Activated CD4-positive, CD25-positive, alpha-beta regulatory T cell treated with anti-CD3 and anti-CD28 coated beads, Interleukin-2, amount 50 U/mL, for 72 hours (primary cell): Measurements from ENCODE around the gene ZBTB4.

ENCODE experiments used
- DNase-seq: peaks from one replicate; pipeline ENCODE4 v3.0.0; 2021

ZBTB4 gene

GRCh38 chr17:7468804-7469389, 10.5 kb downstream of the ZBTB4 start:
- DNase-seq = no peak

GRCh38 chr17:7468290-7468689, 11.1 kb downstream of the ZBTB4 start:
- DNase-seq = no peak

DNA sequence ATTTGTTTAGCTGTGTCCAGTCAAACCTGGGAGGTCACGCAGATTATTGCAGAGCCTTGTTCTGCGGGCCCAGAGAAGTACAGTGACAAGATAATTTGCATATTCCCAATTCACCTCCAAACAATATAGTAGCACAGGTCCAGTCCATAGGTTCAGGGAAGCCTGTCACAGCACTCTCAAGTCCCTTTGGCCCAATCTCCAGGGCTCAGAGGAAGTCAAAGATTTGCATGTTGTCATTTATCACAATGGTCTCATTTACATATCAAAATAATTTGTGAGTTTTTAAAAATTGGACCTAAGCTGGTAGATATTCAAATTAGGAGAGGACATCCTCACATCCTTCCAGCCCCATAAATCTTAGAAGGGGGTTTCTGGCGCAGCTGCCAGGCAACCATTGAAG, 11.9 kb downstream of the ZBTB4 start:
- no peak for DNase-seq

DNA sequence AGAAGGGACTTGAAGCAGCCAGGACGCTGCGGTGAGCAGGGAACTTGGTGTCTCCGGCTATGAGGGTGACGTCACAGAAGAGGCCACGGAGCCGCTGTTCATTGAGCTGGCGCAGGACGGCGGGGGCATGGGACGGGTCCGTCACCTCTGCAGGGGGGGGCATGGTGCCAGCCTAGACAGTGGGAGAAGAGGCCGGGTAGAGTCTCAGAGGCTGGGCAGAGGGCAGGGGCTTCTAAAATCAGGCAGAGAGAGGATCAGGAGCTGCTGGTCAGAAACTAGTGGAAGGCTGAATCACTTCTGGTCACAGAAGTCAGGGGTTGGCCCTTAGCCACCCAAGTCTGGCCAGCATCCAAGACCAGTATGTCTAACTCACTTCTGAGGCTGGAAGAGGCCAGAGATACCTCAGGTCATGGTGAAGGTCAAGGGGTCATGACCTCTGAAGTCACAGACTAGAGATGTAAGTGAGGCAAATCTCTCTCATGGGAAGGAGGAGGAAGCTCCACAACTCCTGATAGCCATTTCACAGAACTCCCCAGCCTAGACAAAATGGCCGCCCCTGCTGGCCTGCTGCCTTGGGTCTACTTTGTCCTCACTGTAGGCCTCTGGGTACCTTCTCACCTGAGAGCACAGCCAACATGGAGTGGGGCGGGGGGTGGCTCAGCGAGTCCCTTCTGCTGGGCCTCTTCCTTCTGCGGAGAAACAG, 12.6 kb downstream of the ZBTB4 start:
- no peak for DNase-seq

GRCh38 chr17:7466318-7466638, 13.2 kb downstream of the ZBTB4 start:
- no peak for DNase-seq

- DNase-seq = no peak
These were observed 13.7 kb downstream of the ZBTB4 start for GRCh38 chr17:7465597-7466275.

DNA sequence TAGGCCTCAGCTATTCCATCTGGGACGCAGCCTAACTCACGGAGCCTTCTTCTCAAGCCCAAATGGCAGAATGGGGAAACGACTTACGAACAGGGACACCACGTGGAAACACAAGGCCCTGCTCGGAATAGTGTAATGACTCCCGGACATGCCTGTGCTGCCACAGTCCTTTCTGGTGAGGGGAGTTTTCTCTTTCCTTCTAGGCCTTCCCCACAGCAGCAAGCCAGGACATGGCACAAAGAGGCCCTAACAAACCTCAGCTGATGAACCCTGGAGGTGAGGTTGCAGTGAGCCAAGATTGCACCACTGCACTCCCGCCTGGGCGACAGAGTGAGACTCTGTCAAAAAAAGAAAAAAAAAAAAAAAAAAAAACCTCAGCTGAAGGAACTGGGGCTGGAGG, 15.3 kb downstream of the ZBTB4 start:
- no peak for DNase-seq

GRCh38 chr17:7463372-7463846, 16.0 kb downstream of the ZBTB4 start:
- no peak for DNase-seq

DNA sequence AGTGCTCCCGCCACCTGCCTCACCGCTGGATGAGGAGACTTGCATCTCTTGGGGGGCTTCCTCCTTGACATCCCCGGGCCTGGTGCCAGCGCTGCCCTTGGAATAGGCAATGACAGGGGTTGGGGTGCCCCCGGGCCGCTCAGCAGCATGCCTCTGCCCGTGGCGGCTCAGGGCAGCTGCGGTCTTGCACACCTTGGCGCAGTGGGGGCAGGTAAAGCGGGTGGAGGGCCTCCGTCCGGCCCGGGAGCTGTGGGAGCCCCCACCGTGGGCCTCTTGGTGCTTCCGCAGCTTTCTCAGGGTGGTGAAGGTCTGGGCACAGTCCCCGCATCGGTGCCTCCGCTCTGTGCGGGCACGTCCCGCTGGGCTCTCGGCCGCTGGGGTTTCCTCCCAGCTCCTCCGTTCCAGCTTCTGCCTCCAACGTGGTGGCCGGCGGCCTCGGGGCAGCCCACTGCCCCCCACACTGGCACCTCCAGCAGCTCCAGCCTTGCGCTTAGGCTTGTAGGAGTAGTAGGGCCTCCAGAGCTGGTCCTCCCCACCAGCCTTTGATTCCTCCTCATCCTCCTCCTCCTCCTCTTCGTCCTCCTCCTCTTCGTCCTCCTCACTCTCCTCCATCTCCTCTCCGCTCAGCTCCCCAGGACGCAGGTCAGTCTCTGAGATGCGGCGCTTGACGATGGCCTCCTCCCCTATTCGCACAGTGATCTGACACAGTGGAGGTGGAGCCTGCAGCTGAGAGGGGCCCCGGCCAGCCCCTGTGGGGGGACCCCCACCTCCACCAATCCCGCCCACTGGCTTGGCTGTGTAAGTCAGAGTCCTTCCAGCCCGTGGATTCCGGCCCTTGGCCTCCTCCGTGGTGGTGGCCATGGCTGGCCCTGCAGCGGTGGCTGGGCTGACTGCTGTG, 16.7 kb downstream of the ZBTB4 start:
- DNase-seq = no peak

DNA sequence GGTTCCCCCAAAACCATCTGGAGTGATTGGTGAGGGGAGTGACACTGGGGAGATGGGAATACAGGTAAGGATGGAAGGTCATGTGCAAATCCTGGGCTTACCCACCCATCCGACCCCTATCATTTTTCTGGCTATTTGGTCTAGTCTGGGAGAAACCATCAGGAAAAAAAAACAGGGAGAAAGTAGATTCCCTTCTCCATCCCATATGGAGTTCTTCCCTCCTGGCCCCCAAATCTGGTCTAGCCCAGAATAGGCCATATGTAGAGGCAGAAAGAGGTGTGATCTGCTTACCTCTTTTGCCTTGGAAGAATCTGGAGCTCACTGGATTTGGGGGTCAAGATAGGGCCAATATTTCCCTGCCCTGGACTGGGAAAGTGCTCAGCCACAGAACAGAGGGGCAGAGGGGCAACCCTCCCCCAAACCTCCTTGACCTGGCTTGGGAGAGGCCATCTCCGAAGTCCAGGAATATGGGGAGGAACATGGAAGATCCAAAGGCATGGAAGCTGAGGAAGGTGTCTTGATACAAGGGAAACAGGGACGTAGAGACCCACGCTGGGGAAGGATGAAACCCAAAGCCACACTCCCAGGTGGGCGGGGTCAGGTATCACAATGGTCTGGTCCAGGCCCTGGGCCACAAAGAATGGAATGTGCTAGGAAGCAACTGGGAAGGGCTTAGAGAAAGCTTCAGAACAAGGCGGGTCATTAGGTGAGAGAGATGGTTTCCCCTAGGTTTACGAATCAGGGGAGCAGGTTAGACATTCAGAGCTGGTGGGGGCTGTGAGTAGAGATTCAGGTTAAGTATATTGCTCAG, 18.4 kb downstream of the ZBTB4 start:
- no peak for DNase-seq

- DNase-seq = no peak
These were observed 19.4 kb downstream of the ZBTB4 start for GRCh38 chr17:7459961-7460545.

DNA sequence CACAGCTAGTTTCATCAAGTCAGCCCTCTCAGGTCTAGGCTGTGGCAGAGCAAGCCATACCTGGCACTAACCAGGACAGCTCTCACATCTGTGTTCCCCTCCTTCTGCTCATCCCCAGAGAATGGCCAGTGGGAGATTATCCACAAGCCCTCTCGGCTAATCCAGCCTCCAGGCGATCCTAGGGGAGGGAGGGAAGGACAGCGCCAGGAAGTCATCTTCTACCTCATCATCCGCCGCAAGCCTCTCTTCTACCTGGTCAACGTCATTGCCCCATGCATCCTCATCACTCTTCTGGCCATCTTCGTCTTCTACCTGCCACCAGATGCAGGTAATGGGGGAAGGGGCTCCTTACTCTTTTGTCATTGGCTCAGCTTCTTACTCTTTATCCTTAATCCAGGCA, 31.0 kb downstream of the ZBTB4 start:
- DNase-seq = no peak

DNA sequence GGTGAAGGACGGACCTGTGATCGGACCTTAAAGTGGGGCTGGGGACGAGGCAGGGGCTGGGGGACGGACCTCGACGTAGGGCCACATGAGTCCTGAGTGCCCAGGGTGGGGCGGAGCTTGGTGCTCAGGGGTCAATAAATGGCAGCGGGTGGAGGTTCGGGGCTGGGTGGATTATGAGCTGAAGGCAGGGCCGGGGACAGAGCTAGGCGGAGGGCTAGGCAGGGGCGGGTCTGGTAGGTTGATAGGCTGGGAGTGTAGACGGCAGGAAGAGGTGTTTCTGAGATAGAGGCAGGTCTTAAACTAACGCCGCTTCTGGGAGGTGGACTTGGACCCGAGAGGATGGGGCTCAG, 33.8 kb downstream of the ZBTB4 start:
- DNase-seq = no peak

- no peak for DNase-seq
These were observed 34.5 kb downstream of the ZBTB4 start, which contains the start of gene CHRNB1 for GRCh38 chr17:7444682-7445618. TSS of gene CHRNB1 (plus strand) at chr17:7445061. CDS start at chr17:7445128, 67 bp downstream.

- DNase-seq = no peak
These were observed 35.6 kb downstream of the ZBTB4 start for GRCh38 chr17:7443499-7444485.

DNA sequence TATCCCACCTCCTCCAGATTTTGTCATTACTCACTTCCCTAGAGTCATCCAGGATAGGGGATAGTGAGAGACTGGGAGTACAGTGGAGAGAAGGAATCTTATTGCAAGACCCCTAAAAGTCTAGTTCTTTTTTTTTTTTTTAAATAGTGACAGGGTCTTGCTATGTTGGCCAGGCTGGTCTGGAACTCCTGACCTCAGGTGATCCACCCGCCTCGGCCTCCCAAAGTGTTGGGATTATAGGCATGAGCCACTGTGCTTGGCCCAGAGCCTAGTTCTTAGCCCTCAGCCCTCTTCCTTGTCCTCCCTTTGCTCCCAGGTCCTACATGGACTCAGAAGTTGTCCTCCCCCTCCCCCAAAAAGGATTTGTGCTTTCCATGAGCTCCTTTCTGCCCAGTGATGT, 37.3 kb downstream of the ZBTB4 start:
- DNase-seq = no peak

DNA sequence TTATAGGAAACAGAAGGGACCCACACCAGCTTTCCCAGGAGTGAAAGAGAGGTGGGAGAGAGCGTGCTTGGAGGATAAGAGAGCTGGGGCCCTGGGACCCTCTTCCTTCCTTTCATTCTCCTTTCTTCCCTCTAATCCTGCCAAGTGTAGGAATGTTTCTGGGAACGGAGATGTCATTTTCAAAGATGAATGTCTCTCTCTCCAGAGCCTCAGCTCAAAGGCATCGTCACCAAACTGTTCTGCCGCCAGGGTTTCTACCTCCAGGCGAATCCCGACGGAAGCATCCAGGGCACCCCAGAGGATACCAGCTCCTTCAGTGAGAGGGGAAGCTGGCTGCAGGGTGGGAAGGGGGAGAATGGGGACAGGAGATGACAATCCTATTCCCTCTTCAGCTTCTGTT, 38.2 kb downstream of the ZBTB4 start:
- DNase-seq = no peak

- no peak for DNase-seq
These were observed 38.6 kb downstream of the ZBTB4 start for GRCh38 chr17:7440834-7441195.

DNA sequence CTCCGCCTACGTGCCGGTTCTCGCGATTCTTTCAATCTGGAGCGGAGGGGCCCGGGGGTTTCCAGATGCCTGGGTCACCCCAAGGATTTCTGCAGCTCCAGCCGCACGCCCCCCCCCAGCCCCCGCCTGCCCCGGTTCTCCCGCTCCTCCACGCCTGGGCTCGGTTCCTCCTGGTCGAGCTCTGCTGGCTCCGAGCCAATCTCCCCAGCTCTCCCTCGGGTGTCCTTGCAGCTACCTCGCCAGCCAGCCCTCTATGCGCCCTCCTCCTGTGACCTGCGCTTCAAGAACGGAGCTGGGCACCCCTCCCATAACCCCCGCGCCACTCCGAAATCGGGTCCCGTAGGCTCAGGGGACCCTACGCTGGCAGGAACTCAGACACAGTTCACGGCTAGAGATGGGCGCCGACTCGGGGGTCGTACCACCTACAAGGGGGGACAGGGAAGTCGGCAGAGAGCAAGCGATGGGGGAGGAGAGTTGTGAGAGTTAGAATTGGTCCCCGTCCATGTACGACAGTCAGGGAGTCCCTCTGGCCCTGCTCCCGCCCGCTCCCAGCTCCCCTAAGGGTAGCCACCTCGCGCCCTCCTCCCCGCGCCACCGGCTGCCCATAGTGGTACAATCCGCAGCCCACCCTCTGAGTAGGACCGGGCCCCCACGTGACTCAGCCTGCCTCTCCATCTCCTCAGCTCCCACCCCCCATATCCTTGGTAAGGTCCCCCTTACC, 39.2 kb downstream of the ZBTB4 start:
- DNase-seq = no peak
